ENCODE data around the gene LHPP. TPM values are rescaled to one million over a fixed set of nuclear protein-coding genes. Genes with fewer than 3 reads are reported as not detected.

Gene LHPP
- total and polyA plus RNA-seq, 10 of the 15 experiments (the other 5 are each of a cell fraction or from before 2014, with no cell fraction given) = 0.79 to 9.8 (median 6.7) TPM

DNA sequence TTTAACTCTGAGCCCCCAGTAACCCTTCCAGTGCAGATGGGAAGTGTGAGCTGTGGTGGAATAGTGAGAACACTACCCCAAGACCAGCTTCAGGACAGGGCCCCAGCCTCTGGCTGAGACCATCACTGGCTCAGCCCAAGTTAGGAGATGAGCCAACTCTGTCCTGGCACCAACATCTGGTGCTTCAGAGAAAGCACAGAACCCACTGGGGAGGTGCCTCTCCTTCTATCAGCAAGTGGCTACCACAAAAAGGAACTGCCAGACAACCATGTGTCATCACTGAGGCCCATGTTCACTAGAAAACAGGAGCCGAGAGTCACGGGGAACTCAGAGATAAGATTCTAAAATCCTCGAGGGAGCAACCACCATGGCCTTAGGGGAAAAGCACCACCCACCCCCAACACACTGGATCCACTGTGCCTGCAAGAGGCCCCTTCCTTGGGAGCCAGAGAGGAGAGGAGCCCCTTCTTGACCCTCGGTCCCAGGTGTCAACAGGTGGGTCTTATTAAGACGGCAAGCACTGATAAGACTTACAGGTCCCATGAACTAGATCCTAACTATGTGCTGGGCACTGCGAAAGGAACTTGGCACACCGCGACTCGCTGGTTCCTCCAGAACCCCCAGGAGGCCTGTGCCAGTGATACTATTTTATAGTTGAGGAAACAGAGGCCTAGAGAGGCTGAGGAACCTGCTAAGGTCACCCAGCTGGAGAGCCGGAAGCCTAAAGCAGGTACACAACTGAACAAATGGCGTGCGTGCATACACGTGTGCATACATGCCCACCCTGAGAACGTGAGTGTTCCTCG, 179.9 kb downstream of the LHPP start (continued):
- TF ChIP-seq SPI1 (IDR thresholded peaks at IDR 0.05; ENCODE audit: borderline replicate concordance, insufficient read depth, low read depth, low read length) (peak; percentile 52; the same call in 1 of the 2 replicates), ZZZ3 (IDR thresholded peaks at IDR 0.05; ENCODE audit: control insufficient read depth, insufficient read length, low read depth) (no peak), RUNX3 (IDR thresholded peaks at IDR 0.05; ENCODE audit: low read length) (0 out of 2 replicates have a peak, but pooled peaks have one; percentile 12), SIX5 (IDR thresholded peaks at IDR 0.05; ENCODE audit: low read depth, low read length, severe bottlenecking) (no peak), NFYA (IDR thresholded peaks at IDR 0.05; ENCODE audit: borderline replicate concordance, low read depth, low read length) (no peak), ZNF384 (IDR thresholded peaks at IDR 0.05; ENCODE audit: borderline replicate concordance, low read depth, low read length) (no peak), ZNF274 (IDR thresholded peaks at IDR 0.05; ENCODE audit: insufficient read depth, insufficient read length) (no peak), ZBED1 (IDR thresholded peaks at IDR 0.05; ENCODE audit: borderline replicate concordance) (no peak), TCF12 (IDR thresholded peaks at IDR 0.05; ENCODE audit: low read depth, low read length) (no peak), EGR1 (IDR thresholded peaks at IDR 0.05; ENCODE audit: borderline replicate concordance in 1 of 2, low read depth in 2 of 2, low read length in 2 of 2) (no peak), SREBF2 (IDR thresholded peaks at IDR 0.05; ENCODE audit: low read length) (no peak), FOS (IDR thresholded peaks at IDR 0.05; ENCODE audit: borderline replicate concordance, extremely low read depth, insufficient read length) (no peak)
- TF ChIP-seq, protein P1, sequence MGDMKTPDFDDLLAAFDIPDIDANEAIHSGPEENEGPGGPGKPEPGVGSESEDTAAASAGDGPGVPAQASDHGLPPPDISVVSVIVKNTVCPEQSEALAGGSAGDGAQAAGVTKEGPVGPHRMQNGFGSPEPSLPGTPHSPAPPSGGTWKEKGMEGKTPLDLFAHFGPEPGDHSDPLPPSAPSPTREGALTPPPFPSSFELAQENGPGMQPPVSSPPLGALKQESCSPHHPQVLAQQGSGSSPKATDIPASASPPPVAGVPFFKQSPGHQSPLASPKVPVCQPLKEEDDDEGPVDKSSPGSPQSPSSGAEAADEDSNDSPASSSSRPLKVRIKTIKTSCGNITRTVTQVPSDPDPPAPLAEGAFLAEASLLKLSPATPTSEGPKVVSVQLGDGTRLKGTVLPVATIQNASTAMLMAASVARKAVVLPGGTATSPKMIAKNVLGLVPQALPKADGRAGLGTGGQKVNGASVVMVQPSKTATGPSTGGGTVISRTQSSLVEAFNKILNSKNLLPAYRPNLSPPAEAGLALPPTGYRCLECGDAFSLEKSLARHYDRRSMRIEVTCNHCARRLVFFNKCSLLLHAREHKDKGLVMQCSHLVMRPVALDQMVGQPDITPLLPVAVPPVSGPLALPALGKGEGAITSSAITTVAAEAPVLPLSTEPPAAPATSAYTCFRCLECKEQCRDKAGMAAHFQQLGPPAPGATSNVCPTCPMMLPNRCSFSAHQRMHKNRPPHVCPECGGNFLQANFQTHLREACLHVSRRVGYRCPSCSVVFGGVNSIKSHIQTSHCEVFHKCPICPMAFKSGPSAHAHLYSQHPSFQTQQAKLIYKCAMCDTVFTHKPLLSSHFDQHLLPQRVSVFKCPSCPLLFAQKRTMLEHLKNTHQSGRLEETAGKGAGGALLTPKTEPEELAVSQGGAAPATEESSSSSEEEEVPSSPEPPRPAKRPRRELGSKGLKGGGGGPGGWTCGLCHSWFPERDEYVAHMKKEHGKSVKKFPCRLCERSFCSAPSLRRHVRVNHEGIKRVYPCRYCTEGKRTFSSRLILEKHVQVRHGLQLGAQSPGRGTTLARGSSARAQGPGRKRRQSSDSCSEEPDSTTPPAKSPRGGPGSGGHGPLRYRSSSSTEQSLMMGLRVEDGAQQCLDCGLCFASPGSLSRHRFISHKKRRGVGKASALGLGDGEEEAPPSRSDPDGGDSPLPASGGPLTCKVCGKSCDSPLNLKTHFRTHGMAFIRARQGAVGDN (IDR thresholded peaks at IDR 0.05) = peak; percentile 49
